Right lobe of liver (tissue), 6 donors: ENCODE results near the gene MYO5C. TPM values are rescaled to one million over a fixed set of nuclear protein-coding genes. Genes with fewer than 3 reads are reported as not detected.

Experiments used
- ATAC-seq, 4 donors: fragments of 200-7000 bp; cut with Tn5 transposase; one replicate each; pipeline ENCODE4 v1.9.1; 2020; ENCODE audit warnings: mild to moderate bottlenecking in 4 of 4, moderate library complexity in 4 of 4
- DNase-seq, 3 donors: peaks; one replicate each; pipeline ENCODE4 v3.0.0-alpha.2; 2020
- H3K27ac ChIP-seq, 3 donors: fragments of 200-600 bp; one replicate each; pipeline ENCODE4 v1.8.0; 2022
- H3K27me3 ChIP-seq, 2 donors: fragments of 200-600 bp; one replicate each; pipeline ENCODE4 v1.8.0; 2022
- H3K36me3 ChIP-seq, 4 donors: fragments of 200-600 bp; sonication (generic) in 1 of 4; one replicate each; pipeline versions ENCODE4 v1.5.1 to v1.8.0; 2017 to 2022; ENCODE audit warnings: control low read depth in 1 of 4
- H3K4me1 ChIP-seq, 4 donors: fragments of 200-600 bp; sonication (generic) in 1 of 4; one replicate each; pipeline versions ENCODE4 v1.5.1 to v1.8.0; 2017 to 2022; ENCODE audit warnings: control low read depth in 1 of 4
- H3K4me3 ChIP-seq, 3 donors: fragments of 200-600 bp; one replicate each; pipeline ENCODE4 v1.8.0; 2022
- H3K9me3 ChIP-seq, 4 donors: fragments of 200-600 bp; sonication (generic) in 1 of 4; one replicate each; pipeline versions ENCODE4 v1.5.1 to v1.8.0; 2017 to 2022; ENCODE audit warnings: control low read depth in 1 of 4
- POLR2A ChIP-seq: fragments of 450-650 bp; IDR thresholded peaks from one replicate; pipeline ENCODE4 v1.6.1; 2017; ENCODE audit warnings: antibody characterized with exemption, mild to moderate bottlenecking
- WGBS: methylation state at CpG from one replicate; pipeline ENCODE4 v1.1.6; 2018; ENCODE audit warnings: low coverage, low lambda C conversion rate; ENCODE audit not compliant: insufficient coverage; ENCODE audit errors: missing lambda C conversion rate; 5-methylcytosine and 5-hydroxymethylcytosine counted together
- intact Hi-C, 2 donors: fragments of 100-400 bp; cut with DNase I; formaldehyde crosslinking; loops; one replicate each; pipeline versions ENCODE4 v1.11.2 to v1.14.1; 2022
- total RNA-seq, 6 experiments: library from RNA; depleted of rRNA in 2 of 6; stranded (reverse); fragments of >200 nt in 2 of 6; fragmentation: NEBNext Ultra II Directional in 3 of 6; extraction: Animal tissue kit (Norgen Biotek cat#: 25700) in 3 of 6; gene quantifications; one replicate each; pipeline versions ENCODE4 v1.1.0 to v1.2.4, GENCODE V29; 2016 to 2023
- TF ChIP-seq, protein P1 (sequence below), 4 donors: fragments of 200-600 bp in 3 of 4; fragments of 450-650 bp in 1 of 4; IDR thresholded peaks; one replicate each; pipeline versions ENCODE4 v1.5.1 to v1.8.0; 2016 to 2022; ENCODE audit warnings: antibody characterized with exemption in 4 of 4, mild to moderate bottlenecking in 2 of 4
- donor health status: DM: no; HTN: yes; CAD: no.
- donor health status: DM: no; HTN: no; CAD: no.
- donor health status: DM: no; HTN: no; CAD: no.
- donor health status: DM: no; HTN: yes; CAD: no.
- donor health status: DM: no; HTN: yes; CAD: no.

The MYO5C gene
- total RNA-seq, 6 experiments from 2014 or later, result 5.8 to 10.2 (median 7.1) TPM

DNA sequence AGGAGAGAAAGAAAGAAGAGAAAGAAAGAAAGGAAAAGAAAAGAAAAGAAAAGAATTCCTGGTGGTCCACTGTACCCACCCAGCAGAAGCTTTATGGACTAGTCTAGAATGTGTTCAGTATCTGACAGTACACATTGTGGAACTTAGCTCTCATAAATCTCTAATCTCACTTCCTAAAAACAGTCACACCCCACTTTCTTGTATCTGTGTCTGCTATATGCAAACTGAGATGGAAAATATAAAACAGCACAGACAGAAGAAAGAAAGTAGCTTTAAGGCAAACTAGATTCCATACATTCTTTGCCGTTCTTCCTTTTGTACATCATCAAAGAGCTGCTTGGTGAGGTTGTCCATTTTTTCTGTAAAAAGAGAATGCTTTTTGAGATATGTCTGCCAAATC, 63.3 kb downstream of the MYO5C start:
- DNase-seq, result no peak
- H3K27ac ChIP-seq, result no peak overlapping the region
- TF ChIP-seq POLR2A, result no peak
- TF ChIP-seq, protein P1, sequence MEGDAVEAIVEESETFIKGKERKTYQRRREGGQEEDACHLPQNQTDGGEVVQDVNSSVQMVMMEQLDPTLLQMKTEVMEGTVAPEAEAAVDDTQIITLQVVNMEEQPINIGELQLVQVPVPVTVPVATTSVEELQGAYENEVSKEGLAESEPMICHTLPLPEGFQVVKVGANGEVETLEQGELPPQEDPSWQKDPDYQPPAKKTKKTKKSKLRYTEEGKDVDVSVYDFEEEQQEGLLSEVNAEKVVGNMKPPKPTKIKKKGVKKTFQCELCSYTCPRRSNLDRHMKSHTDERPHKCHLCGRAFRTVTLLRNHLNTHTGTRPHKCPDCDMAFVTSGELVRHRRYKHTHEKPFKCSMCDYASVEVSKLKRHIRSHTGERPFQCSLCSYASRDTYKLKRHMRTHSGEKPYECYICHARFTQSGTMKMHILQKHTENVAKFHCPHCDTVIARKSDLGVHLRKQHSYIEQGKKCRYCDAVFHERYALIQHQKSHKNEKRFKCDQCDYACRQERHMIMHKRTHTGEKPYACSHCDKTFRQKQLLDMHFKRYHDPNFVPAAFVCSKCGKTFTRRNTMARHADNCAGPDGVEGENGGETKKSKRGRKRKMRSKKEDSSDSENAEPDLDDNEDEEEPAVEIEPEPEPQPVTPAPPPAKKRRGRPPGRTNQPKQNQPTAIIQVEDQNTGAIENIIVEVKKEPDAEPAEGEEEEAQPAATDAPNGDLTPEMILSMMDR (IDR thresholded peaks at IDR 0.05), result no peak
- H3K4me3 ChIP-seq, result no peak overlapping the region
- peak in 1 of 4 donors; percentile 18 for ATAC-seq
- intact Hi-C loops, result no loop called here
- 83% methylated on average over 1 of the region's 1 CpG for WGBS
- no peaks in the 10 kb centered on the region for H3K4me1 ChIP-seq
- H3K9me3 ChIP-seq, result no peaks in the 10 kb centered on the region
- no peaks in the 10 kb centered on the region for H3K36me3 ChIP-seq
- no peaks in the 10 kb centered on the region for H3K27me3 ChIP-seq

DNA sequence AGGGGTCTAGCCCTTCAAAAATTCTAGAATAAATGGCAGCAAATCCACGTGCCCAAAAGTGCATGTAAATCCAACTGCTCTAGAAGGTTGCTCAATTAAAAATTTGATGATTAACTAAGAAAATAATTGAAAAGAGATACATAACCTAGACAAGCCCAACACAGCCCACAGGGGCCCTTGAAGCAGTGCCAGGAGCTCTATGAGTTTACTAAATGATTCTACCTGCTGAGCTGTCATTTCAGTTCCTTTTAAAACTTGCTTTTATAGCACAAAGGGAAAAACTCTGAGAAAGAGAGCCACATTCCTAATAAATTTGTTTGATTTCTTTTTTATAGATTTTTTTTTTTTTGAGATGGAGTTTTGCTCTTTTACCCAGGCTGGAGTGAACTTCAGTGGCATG, 65.5 kb downstream of the MYO5C start:
- Histone ChIP-seq H3K27me3 (no peaks in the 10 kb centered on the region), H3K36me3 (no peaks in the 10 kb centered on the region), H3K4me1 (no peaks in the 10 kb centered on the region), H3K27ac (no peak overlapping the region), H3K4me3 (no peak overlapping the region), H3K9me3 (no peaks in the 10 kb centered on the region)
- DNase-seq (no peak), ATAC-seq (no peak)
- 46% methylated on average over 1 of the region's 1 CpG for WGBS
- intact Hi-C loops, result no loop called here
- TF ChIP-seq POLR2A, result no peak
- TF ChIP-seq, protein P1 (IDR thresholded peaks at IDR 0.05), result no peak

DNA sequence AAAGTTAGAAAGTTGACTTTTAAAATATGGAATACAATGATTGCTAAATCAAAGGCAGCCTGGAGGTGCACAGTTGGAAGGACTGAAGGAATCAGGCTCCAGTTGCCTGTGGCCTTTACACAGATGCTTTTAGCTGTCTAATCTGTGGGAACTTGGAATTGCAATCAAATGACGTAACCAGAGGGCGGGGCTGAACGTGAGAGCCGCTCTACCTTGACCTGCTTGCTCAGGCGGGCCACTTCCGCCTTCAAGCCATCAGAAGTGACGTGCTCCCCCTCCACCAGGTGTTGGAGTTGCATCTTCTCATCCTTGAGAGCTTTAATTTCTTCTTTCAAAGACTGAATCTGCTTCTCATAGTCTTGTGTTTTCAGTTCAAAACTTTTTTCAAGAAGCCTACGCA, 66.7 kb downstream of the MYO5C start:
- ATAC-seq (peak; percentile 75 to 88 (median 84)), DNase-seq (peak; percentile 63 to 76 (median 76))
- TF ChIP-seq, protein P1 (IDR thresholded peaks at IDR 0.05), result no peak
- TF ChIP-seq POLR2A, result no peak
- peaks cover 0 to 11% (median 0%) of the 10 kb centered on the region in 4 donors for H3K36me3 ChIP-seq
- H3K9me3 ChIP-seq, result no peaks in the 10 kb centered on the region
- no peaks in the 10 kb centered on the region for H3K4me1 ChIP-seq
- no peak overlapping the region for H3K4me3 ChIP-seq
- no peak overlapping the region for H3K27ac ChIP-seq
- intact Hi-C loops, result no loop called here
- WGBS, result 44% methylated on average over 8 of the region's 8 CpGs
- no peaks in the 10 kb centered on the region for H3K27me3 ChIP-seq

DNA sequence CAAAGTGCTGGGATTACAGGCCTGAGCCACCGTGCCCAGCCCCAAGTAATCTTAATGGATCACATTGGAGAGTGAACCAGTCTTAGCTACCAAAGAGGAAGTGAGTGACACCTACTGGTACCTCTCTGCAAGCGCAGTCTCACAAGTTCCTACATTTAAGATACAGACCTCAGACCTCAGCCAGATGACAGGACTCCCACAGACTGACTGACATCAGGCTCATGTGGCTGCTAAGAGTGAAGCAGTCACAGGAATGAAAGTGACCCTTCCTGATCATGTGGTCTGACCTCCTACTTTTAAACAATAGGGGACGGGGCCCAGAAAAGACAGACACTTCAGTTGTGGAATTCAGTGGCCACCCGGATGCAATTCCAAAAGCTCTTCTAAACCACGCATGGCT, 68.1 kb downstream of the MYO5C start:
- intact Hi-C loops, result no loop called here
- Histone ChIP-seq H3K36me3 (peaks cover 0 to 17% (median 0%) of the 10 kb centered on the region in 4 donors), H3K9me3 (no peaks in the 10 kb centered on the region), H3K4me1 (no peaks in the 10 kb centered on the region), H3K27me3 (no peaks in the 10 kb centered on the region), H3K27ac (no peak overlapping the region), H3K4me3 (no peak overlapping the region)
- ATAC-seq, result peak; percentile 93 to 96 (median 94)
- no peak for TF ChIP-seq POLR2A
- TF ChIP-seq, protein P1 (IDR thresholded peaks at IDR 0.05), result peak; percentile 73 to 78 (median 77)
- DNase-seq, result peak in 2 of 3 donors; percentile 38 to 68
- 45% methylated on average over 5 of the region's 5 CpGs for WGBS

DNA sequence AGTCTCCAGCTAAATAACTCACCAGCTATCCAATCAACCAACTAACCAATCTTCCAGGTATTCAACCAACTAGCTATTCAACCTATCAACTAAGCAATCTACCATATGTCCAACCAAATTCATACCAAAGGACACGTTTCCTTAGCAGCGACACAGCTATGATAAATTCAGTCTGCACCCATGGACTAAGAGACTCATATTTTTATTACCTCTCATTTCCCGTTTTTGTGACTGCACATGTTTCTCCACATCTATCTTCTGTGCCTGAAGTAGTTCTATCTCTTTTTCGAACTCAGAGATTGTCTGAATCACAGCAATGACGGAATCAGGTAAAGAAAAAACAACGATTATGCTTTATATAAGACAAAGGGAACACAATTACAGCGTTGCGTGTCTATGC, 70.4 kb downstream of the MYO5C start:
- Histone ChIP-seq H3K4me1 (no peaks in the 10 kb centered on the region), H3K27me3 (no peaks in the 10 kb centered on the region), H3K4me3 (no peak overlapping the region), H3K36me3 (peaks cover 0 to 17% (median 0%) of the 10 kb centered on the region in 4 donors), H3K9me3 (no peaks in the 10 kb centered on the region), H3K27ac (no peak overlapping the region)
- intact Hi-C loops, result no loop called here
- DNase-seq (no peak), ATAC-seq (no peak)
- 86% methylated on average over 8 of the region's 8 CpGs for WGBS
- TF ChIP-seq, protein P1 (IDR thresholded peaks at IDR 0.05), result no peak
- no peak for TF ChIP-seq POLR2A
